Chondrocyte (in vitro differentiated cells): ENCODE data around the gene CMAS. TPM values are rescaled to one million over a fixed set of nuclear protein-coding genes. Genes with fewer than 3 reads are reported as not detected.

Experiments used
- DNase-seq: peaks from one replicate; pipeline ENCODE4 v3.0.0; 2021; ENCODE audit warnings: mixed read lengths, low spot score
- H3K27ac Mint-ChIP-seq: one replicate; pipeline ENCODE4 v1.8.0; 2021; ENCODE audit warnings: mild to moderate bottlenecking, moderate library complexity, mixed read lengths; ENCODE audit not compliant: unreplicated experiment
- H3K27me3 Mint-ChIP-seq: 2 replicates; pipeline ENCODE4 v1.8.0; 2021; ENCODE audit warnings: low read depth, mixed read lengths
- H3K36me3 Mint-ChIP-seq: 2 replicates; pipeline ENCODE4 v1.8.0; 2021; ENCODE audit warnings: low read depth, mixed read lengths
- H3K4me1 Mint-ChIP-seq: 2 replicates; pipeline ENCODE4 v1.8.0; 2021; ENCODE audit warnings: low read depth, mild to moderate bottlenecking, mixed read lengths
- H3K4me3 Mint-ChIP-seq: one replicate; pipeline ENCODE4 v1.8.0; 2021; ENCODE audit warnings: mild to moderate bottlenecking, moderate library complexity, mixed read lengths; ENCODE audit not compliant: unreplicated experiment
- H3K9me3 Mint-ChIP-seq: 2 replicates; pipeline ENCODE4 v1.8.0; 2021; ENCODE audit warnings: low read depth, mixed read lengths
- CTCF ChIP-seq: fragments of 200-600 bp; sonication (generic); IDR thresholded peaks from 2 replicates; pipeline ENCODE4 v1.5.0; 2021; ENCODE audit warnings: antibody characterized with exemption, mild to moderate bottlenecking, moderate library complexity
- total RNA-seq: library from RNA; stranded (reverse); gene quantifications from 3 replicates; pipeline ENCODE4 v1.2.1, GENCODE V29; 2021

Gene CMAS
- total RNA-seq, 1 donor from 2014 or later = 26.1 TPM

DNA sequence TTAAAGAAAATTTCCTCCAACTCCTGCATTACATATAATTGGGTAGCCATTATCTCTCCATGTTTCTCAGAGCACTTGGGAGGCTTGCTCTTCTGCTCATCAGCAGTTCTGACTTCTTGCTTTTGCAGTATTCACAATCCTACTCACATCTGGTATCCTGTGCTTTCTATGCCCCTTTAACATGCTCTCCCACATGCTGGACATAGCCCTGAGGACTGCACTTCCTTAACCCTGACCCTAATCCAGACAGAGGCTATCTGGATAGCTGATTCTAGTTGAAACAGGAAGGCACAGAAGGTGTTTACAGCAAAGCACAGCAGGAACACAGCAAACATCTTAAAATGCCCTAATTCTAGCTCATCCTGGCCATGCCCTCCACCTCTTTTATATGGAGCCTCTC lies 7.3 kb upstream of the CMAS start:
- no peak for TF ChIP-seq CTCF
- Mint-ChIP-seq H3K36me3 (no peaks in the 10 kb centered on the region), H3K4me3 (no peak overlapping the region)

DNA sequence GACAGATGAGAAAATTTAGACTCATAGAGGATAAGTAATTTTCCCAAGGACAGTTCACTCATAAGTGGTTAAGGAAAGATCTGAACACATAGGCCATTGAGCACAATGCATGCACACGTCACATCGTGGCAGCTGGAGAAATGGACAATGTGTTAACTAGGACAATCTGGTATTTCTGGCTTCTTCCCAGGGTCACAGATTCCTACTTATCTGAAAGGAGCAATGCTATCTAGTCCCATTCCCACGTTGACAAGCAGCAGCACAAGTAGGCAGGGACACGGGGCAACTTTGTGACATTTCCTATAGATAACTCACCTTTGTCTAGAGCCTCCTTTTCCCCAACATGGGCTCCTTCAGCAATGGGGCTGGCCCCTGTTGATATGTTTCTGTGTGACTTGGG lies 6.7 kb upstream of the CMAS start:
- H3K27me3 Mint-ChIP-seq = no peaks in the 10 kb centered on the region
- peaks cover 15% of the 10 kb centered on the region for H3K4me1 Mint-ChIP-seq
- H3K36me3 Mint-ChIP-seq = no peaks in the 10 kb centered on the region
- H3K4me3 Mint-ChIP-seq = no peak overlapping the region
- H3K27ac Mint-ChIP-seq = no peak overlapping the region
- no peaks in the 10 kb centered on the region for H3K9me3 Mint-ChIP-seq
- no peak for TF ChIP-seq CTCF
- DNase-seq = no peak

More for the DNA sequence above, 7.3 kb upstream of the CMAS start:
- H3K9me3 Mint-ChIP-seq = no peaks in the 10 kb centered on the region
- DNase-seq = no peak
- H3K4me1 Mint-ChIP-seq = peaks cover 18% of the 10 kb centered on the region
- no peak overlapping the region for H3K27ac Mint-ChIP-seq
- no peaks in the 10 kb centered on the region for H3K27me3 Mint-ChIP-seq

DNA sequence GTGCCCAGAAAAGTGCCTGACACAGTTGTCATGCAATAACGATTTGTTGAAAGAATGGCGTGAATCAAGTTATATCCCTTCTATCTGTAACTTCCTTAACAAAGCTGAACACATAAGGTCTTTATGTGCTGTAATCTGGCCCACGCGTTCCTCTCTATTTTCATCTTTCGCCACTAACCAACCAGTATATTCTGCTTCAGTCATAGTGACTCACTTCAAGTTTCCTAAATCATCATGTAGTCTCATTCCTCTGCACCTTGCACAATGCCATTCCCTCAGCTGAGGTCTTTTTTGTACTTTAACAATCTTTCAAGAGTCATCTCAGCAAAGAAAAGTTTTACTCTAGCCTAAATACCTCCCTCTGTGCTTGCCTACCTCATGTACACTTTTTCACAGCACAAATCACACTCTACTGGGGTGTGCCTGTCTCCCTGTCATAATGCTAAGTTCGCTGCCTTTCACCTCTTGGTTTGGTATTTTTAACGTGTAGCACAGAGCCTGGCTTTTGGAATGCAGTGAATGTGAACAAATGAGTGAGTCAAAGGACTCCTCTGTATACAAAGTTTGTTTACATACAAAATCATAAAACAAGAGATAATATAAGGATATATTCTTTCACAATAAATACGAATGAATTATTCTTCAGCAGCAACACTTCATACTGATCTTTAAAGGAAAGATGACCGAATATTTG lies 2.9 kb upstream of the CMAS start:
- no peaks in the 10 kb centered on the region for H3K9me3 Mint-ChIP-seq
- DNase-seq = no peak
- TF ChIP-seq CTCF = no peak
- peaks cover 13% of the 10 kb centered on the region for H3K4me1 Mint-ChIP-seq
- H3K27me3 Mint-ChIP-seq = no peaks in the 10 kb centered on the region
- no peak overlapping the region for H3K27ac Mint-ChIP-seq
- H3K4me3 Mint-ChIP-seq = no peak overlapping the region
- H3K36me3 Mint-ChIP-seq = no peaks in the 10 kb centered on the region

DNA sequence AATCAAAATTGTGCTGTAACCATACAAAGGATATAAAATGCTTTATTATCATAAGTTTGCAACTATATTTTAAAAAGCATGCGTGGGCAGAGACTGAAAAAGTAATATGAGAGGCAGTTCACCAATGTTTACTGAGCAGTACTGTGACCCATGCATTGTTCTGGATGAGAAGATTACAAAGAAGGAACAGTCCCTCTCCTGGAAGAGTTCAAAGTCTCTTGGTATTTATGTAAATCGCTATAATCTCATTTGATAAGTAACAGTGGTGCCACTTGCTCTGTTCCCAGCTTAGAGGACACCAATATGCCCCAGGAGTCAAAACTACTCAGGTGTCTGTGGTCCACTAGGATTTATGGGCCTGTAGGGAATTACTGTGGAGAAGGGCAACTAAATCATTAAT lies 2.1 kb upstream of the CMAS start:
- DNase-seq = no peak
- Mint-ChIP-seq H3K36me3 (no peaks in the 10 kb centered on the region), H3K27ac (no peak overlapping the region), H3K4me1 (peaks cover 18% of the 10 kb centered on the region), H3K27me3 (no peaks in the 10 kb centered on the region), H3K9me3 (no peaks in the 10 kb centered on the region), H3K4me3 (no peak overlapping the region)
- no peak for TF ChIP-seq CTCF

DNA sequence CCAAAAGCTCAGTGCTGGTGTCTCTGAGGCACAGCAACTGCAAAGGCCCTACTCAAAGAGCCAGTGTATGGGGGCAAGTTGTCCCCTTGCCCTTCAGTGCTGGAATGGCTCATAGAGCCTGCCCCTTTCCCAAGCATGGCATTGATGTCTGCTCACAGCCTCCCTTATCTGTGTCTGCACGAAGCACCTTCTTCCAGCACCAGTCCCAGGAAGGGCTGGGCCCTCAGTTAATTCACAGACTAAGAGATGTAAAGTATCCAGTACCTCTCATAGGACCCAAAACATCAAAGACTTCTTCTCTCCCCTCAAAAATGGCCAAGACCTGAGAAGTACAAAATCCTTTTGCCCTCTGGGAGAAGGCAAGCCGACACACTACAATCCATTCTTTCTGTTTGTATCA lies 1.6 kb upstream of the CMAS start:
- H3K9me3 Mint-ChIP-seq = no peaks in the 10 kb centered on the region
- no peak for DNase-seq
- H3K27me3 Mint-ChIP-seq = no peaks in the 10 kb centered on the region
- no peak overlapping the region for H3K4me3 Mint-ChIP-seq
- H3K27ac Mint-ChIP-seq = no peak overlapping the region
- H3K4me1 Mint-ChIP-seq = peaks cover 19% of the 10 kb centered on the region
- no peaks in the 10 kb centered on the region for H3K36me3 Mint-ChIP-seq
- TF ChIP-seq CTCF = no peak
